B cell (primary cell): ENCODE data around the gene AIG1.

Experiments used
- CTCF ChIP-seq: fragments of 200-600 bp; IDR thresholded peaks from one replicate; pipeline ENCODE4 v1.8.0; 2022; ENCODE audit warnings: antibody characterized with exemption, mild to moderate bottlenecking
- EZH2 ChIP-seq: IDR thresholded peaks from 2 replicates; pipeline ENCODE4 v1.6.1; 2012; ENCODE audit warnings: borderline replicate concordance, low read depth, mild to moderate bottlenecking, moderate library complexity, low read length; ENCODE audit not compliant: insufficient read depth, poor library complexity, severe bottlenecking

DNA sequence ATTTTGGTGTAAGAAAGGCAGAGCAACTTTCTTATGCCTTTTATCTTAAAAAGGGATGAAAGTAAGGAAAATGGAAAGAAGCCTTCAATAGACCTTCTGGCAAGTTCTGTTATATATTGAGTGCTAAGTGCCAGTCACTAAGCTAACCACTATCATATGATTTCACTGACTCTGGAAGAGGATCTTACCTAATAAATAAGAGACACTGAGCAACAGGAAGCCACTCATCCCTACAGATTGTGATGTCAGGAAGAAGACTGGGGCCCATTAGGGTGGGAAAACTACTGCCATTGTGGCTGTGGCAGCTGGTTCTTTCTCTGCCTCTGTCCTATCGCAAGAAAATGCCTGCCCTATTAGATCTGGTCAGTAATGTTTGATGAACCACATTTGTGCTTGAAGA is 89.6 kb downstream of the AIG1 start:
- no peak for TF ChIP-seq CTCF
- no peak for TF ChIP-seq EZH2
